Measurements from ENCODE around the gene ADD1. TPM values are rescaled to one million over a fixed set of nuclear protein-coding genes. Genes with fewer than 3 reads are reported as not detected.

The ADD1 gene
- total and polyA plus RNA-seq, 2 of the 13 experiments (the other 11 are each of a cell fraction or from before 2014, with no cell fraction given), result 73.9 to 122 TPM

DNA sequence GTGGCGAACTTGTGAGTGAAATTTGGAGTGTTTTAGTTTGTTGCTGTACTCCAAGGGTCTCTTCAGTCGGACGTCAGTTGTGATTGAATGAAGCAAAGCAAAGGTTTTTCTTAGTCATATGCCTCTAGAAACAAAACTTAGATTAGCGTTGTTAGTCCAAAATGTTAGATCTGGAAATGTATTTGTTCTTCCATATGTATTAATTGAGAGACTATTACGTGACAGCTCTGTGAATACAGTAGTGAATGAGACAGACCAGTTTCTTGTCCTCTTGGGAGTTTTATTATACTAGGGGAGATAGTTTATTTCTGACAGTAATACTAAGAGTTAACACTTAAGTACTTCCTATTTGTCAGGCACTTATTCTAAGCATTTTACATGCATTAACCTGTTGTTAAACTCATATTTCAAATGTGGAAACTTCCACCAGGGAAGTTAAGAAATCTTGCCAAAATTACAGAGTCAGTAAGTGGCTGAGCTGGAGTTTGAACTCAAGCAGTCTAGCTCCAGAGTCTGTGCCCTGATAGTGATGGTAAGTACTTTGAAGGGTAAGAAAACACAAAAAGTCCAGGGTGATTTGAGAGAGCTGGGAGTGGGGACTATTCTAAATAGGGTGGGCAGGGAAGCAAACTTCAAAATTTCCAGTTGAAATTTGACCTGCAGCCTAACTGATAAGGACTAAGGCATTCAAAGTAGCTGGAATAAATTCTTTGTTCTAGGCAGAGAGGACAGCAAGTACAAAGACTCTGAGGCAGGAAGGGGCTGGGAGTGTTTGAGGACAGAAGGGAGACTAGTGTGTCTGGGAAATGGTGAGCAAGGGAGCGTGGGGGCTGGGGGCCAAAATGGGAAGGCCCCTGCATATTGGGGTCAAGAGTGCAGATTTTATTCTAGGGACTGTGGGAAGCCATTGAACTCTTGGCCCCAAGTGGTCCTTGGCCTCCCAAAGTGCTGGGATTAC is 17.0 kb downstream of the ADD1 start (continued):
- no peak; the same call in 1 of the 2 replicates for TF ChIP-seq ZBTB10 (CRISPR knock-in tag; IDR thresholded peaks at IDR 0.05; ENCODE audit: borderline replicate concordance)
- TF ChIP-seq ZNF224 (CRISPR knock-in tag; IDR thresholded peaks at IDR 0.05), result no peak
- TF ChIP-seq ONECUT2 (CRISPR knock-in tag; IDR thresholded peaks at IDR 0.05), result no peak
- TF ChIP-seq ZNF777 (CRISPR knock-in tag; IDR thresholded peaks at IDR 0.05), result no peak
- TF ChIP-seq, protein P1, sequence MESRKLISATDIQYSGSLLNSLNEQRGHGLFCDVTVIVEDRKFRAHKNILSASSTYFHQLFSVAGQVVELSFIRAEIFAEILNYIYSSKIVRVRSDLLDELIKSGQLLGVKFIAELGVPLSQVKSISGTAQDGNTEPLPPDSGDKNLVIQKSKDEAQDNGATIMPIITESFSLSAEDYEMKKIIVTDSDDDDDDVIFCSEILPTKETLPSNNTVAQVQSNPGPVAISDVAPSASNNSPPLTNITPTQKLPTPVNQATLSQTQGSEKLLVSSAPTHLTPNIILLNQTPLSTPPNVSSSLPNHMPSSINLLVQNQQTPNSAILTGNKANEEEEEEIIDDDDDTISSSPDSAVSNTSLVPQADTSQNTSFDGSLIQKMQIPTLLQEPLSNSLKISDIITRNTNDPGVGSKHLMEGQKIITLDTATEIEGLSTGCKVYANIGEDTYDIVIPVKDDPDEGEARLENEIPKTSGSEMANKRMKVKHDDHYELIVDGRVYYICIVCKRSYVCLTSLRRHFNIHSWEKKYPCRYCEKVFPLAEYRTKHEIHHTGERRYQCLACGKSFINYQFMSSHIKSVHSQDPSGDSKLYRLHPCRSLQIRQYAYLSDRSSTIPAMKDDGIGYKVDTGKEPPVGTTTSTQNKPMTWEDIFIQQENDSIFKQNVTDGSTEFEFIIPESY (CRISPR knock-in tag; IDR thresholded peaks at IDR 0.05), result peak; percentile 39; the same call in 1 of the 2 replicates
- TF ChIP-seq GATAD2A (CRISPR knock-in tag; IDR thresholded peaks at IDR 0.05), result peak; percentile 69
- no peak for TF ChIP-seq CBX2 (IDR thresholded peaks at IDR 0.05; ENCODE audit: low read depth, low read length)
- TF ChIP-seq CBX2 (CRISPR knock-in tag; IDR thresholded peaks at IDR 0.05; ENCODE audit: low read depth), result no peak
- TF ChIP-seq, protein P2, sequence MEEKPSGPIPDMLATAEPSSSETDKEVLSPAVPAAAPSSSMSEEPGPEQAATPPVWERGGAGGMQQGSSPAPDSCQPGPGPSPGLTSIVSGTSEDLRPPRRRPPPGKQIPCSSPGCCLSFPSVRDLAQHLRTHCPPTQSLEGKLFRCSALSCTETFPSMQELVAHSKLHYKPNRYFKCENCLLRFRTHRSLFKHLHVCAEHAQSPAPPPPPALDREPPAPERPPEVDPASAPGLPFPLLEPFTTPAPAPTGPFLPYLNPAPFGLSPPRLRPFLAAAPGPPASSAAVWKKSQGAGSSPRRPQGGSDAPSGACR (CRISPR knock-in tag; IDR thresholded peaks at IDR 0.05), result no peak
- no peak for TF ChIP-seq GRHL1 (CRISPR knock-in tag; conservative IDR thresholded peaks at IDR 0.05)
- TF ChIP-seq MXD4 (CRISPR knock-in tag; IDR thresholded peaks at IDR 0.05), result peak; percentile 44; the same call in 1 of the 2 replicates
- TF ChIP-seq, protein P3, sequence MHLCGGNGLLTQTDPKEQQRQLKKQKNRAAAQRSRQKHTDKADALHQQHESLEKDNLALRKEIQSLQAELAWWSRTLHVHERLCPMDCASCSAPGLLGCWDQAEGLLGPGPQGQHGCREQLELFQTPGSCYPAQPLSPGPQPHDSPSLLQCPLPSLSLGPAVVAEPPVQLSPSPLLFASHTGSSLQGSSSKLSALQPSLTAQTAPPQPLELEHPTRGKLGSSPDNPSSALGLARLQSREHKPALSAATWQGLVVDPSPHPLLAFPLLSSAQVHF (CRISPR knock-in tag; IDR thresholded peaks at IDR 0.05), result no peak
- no peak for TF ChIP-seq ZNF761 (CRISPR knock-in tag; conservative IDR thresholded peaks at IDR 0.05)
- TF ChIP-seq ATAD3A (CRISPR knock-in tag; IDR thresholded peaks at IDR 0.05), result no peak
- TF ChIP-seq, protein P4, sequence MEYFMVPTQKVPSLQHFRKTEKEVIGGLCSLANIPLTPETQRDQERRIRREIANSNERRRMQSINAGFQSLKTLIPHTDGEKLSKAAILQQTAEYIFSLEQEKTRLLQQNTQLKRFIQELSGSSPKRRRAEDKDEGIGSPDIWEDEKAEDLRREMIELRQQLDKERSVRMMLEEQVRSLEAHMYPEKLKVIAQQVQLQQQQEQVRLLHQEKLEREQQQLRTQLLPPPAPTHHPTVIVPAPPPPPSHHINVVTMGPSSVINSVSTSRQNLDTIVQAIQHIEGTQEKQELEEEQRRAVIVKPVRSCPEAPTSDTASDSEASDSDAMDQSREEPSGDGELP (IDR thresholded peaks at IDR 0.05; ENCODE audit: borderline replicate concordance, low read depth), result 0 out of 2 replicates have a peak, but pooled peaks have one; percentile 34
- TF ChIP-seq SIX1 (CRISPR knock-in tag; IDR thresholded peaks at IDR 0.05; ENCODE audit: borderline replicate concordance), result peak; percentile 94
- TF ChIP-seq SIX4 (CRISPR knock-in tag; IDR thresholded peaks at IDR 0.05), result peak; percentile 98
- TF ChIP-seq ZNF879 (CRISPR knock-in tag; IDR thresholded peaks at IDR 0.05), result no peak
